ENCODE data around the gene ZBTB25.

GRCh38 chr14:64401949-64402348 is 101.7 kb downstream of the ZBTB25 start:
- TF ChIP-seq YY1 (IDR thresholded peaks at IDR 0.05; ENCODE audit: insufficient read depth, insufficient read length) (no peak), SUZ12 (IDR thresholded peaks at IDR 0.05; ENCODE audit: extremely low read depth, insufficient read depth, insufficient read length) (no peak), ZNF274 (IDR thresholded peaks at IDR 0.05; ENCODE audit: low read depth, low read length) (no peak)

Measured in NT2/D1 (cell line).